NCI-H1105 treated with DMSO at 0.1 percent for 48 hours (cell line): ENCODE results near the gene TNS1.

Experiments used
- DNase-seq: peaks from one replicate; lab custom pipeline; 2025; lab: John Stamatoyannopoulos, UW

Gene TNS1

DNA sequence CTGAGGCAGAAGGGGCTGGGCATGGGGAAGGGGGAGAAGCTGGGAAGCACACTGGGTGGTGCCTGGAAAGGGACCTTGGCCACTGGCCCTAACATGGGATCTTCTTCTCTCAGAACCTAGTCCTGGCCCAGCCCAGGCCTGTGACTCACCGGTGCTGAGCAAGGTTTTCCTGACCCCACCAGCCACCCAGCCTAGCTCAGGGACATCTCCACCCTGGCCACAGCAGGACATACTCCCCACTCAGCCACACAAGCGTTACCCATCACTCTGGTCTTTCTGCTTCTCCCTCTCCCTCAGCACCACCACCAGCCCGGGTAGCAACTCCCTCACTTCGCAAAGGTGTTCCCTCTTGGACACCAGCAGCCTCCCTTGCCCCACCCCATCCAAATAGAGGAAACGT lies 22.8 kb downstream of the TNS1 start:
- no peak for DNase-seq

DNA sequence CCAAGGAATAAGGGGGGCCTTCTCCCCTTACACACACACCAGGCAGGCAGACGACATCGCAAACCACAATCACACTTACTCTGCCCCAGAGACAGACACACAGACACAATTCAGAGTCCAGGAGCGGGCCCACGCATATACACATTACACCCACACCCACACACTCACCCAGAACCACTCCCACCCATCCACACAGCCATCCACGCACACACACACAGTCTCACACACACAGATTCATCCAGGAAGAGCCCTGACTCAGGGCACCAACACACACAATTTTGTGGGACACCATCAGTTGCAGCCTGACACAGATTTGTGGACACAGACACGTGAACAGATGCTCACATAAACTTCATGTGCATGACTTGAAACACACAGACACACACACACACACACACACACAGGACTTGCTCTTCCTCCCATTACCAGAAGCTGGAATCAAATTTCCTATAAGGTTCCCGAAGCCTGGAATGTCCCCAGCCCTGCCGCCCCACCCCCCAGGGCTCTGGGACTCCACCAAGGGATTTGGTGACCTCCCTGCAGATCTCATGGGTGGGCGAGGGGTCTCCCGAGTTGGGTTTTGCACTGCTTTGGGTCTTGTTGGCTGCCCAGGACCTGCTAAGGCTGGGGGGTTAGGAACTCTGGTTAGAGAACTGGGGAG lies 23.5 kb downstream of the TNS1 start:
- DNase-seq, result no peak

DNA sequence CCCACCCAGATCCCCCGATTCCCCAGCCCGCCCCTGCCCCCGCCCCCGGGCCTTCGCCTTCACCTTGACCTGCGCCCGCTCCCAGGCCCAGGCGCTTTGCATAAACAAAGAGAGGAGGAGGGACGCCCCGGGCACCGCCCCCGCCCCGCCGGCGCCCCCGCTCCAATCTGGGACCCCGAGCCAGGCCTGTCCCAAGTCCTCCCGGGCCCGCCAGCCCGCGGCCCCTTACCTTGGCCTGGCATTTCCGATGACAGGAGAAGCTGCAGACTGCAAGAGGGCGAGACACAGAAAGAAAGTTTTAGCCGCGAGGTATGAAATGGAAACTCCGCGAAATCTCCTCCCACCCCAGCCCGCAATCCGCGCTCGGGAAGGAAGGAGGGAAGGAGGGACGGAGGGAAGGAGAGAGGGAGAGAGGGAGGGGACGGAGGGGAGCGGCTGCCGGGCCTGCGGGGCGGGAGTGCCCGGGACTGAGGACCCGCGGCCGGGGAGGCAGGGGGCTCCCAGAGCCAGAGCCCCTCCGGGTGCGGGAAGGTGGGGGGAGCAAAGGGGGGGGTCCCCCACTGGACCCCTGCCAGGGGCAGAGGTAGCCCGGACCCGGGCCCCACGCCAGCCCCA lies 24.2 kb downstream of the TNS1 start:
- DNase-seq, result no peak

DNA sequence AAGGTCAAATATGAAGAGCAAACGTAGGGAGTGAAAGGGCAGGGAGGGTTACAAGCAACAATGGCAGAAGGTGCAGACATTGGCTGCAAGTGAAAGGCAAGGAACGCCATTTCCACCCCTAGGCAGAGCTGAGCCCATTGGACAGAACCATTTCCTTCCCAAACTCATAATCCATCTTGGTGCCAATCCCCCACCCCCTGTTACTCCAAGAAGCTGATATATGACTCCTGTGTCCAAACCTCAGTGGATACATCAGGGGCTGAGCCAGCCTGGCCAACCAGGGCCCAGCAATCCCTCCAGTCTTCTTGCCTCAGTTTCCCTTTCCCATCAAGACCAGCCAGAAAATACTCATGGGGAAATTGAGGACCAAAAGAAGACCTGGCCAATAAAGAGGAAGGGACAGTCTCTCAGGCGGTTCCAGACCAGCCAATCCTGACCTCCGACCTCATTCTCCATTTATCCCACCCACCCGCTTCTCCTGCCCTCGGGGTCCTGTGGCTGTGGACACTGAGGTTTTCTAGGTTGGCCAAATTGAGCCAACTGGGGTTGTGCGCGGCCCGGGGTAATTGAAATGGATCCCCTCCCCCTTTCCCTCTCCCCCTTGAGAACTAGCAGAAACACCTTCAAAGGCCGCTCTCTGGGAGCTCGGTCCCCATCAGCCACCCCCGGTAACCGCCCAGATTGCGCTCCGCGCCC lies 24.8 kb downstream of the TNS1 start:
- DNase-seq, result no peak

DNA sequence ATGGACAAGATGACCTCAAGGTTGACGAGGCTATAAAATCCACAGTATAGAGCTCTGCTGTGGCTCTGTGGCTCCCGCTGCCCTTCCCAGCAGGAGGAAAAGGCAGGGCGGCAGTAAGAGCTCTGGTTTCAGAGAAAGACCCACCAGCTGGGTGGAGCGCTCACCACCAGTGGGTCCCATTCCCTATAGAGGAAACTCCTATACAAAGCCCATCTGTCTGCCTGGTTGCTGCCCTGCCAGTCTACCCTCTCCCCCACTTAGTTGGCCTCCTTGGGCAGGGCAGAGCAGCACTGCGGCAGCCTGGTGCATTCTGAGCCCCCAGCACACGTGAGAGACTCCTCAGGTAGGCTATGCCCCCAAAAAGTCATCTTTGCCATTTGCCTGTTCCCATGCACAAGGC lies 26.5 kb downstream of the TNS1 start:
- no peak for DNase-seq

DNA sequence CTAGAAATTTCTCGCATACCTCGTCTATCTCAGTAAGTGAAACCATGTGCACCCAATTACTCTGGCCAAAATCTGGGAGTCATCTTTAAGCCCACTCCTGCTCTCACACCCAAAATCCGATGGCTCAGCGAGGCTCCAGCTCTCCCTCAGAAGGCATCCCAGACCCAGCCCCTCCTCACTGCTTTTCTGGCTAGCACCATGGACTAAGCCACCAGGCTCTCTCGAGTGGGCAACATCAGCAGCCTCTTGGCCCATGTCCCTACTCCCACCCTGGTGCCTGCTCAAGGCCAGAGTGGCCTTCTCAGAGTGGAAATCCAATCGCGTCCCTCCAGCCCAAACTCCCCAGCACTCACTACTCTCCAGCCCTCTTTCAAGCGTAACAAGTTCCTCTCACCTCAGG lies 27.2 kb downstream of the TNS1 start:
- no peak for DNase-seq

DNA sequence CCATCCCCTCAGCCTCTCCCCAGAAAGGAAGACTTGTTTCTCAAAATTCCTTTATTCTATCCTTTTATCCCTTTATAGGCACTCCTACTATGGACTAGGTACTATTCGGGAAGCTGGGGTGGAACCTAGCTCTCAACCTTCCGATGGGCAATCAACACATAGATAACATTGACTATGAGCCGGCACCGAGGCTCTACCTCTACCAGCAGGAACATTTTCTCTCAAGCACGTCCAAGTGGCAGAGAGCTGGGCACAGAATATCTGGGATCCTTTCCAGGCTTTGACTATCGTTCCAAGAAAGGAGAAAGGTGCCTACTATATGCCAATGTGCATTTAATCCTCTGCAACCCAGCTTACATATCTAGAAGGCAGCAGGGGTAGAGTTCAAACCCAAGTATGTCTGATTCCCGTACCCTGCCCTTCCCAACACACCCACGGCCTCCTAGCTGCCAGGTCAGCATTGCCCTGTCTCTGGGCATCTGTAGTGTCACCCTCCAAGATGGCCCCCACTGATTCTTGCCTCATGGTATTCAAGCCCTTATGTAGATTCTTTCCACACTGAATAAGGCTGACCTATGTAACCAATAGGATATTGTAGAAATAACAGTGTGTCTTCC lies 28.3 kb downstream of the TNS1 start:
- DNase-seq, result no peak

DNA sequence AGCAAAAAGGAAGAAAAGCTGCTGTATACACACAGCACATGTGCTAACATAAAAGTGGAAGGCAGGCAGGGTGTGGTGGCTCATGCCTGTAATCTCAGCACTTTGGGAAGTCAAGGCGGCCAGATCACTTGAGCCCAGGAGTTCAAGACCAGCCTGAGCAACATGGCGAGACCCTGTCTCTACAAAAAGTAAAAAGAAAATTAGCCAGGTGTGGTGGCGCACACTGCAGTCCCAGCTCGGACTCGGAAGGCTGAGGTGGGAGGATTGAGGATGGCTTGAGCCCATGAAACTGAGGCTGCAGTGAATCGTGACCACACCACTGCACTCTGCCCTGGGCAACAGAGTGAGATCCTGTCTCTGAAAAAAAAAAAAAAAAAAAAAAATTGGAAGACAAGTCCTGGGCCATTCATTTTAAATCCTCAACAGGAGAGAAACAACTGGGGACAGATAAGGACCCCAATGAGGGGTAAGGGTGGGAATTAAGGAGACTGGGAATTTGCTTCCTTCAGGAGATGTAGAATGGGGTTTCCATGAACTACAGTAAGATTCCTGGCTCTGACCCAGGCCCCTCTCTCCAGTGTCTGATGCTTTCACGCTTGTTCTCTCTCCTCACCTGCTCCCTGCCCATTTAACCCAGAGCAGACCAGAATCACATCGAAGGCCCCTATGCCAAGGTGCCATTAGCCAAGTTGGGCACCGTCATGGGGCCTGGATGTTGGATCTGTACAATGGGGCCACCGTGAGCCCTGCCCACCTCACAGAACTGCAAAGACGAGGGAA lies 29.6 kb downstream of the TNS1 start:
- DNase-seq, result no peak

DNA sequence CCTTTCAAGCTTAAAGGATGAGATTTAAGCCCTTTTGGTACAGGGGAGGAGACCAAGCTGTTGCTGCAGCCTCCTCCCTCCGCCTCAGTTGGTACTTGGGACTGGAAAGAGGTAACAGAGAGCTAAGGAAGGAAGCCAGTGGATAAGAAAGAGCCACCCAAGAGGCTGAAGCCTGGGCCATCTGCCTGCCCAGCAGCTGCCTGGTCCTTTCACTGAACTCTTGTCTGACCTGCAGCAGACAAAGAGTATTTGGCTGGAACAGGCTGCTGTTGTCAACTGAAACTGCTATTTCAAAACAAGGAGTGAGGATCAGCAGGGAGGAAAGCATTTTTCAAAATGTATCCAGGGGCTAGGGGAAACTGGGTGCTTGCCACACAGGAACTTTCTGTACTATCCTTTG lies 30.3 kb downstream of the TNS1 start:
- DNase-seq, result no peak

DNA sequence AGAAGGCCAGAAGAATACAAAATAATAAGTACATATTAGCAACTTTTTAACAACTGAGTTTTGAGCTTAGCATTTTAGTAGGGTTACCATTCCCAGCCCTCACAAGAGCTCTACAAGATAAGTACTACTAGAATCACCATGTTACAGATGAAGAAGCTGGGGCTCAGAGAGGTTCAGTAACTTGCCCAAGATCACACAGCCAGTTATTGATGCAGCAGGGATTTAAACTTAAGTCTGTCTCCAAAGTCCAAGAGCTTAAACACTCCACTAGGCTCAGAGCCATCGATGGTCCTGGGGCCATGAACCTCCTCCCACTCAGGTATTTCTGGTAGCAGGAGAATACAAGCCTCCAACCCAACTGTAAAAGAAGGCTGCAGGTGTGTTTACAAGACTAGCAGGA lies 30.8 kb downstream of the TNS1 start:
- DNase-seq, result no peak

DNA sequence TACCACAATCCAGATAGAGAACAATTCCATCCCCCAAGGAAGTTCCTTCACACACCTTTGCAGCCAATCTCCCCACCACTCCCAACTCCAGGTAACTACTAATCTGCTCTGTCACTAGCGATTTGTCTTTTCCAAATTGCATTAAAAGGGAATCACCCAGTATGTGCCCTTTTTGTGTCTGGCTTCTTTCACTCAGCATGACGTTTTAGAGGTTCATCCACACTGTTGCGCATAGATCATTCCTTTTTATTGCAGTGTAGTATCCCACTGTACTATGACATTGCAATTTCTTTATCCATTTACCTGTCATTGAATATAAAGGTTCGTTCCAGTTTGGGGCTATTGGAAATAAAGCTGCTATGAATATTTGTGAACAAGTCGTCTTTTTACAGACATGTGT lies 31.6 kb downstream of the TNS1 start:
- DNase-seq, result no peak

DNA sequence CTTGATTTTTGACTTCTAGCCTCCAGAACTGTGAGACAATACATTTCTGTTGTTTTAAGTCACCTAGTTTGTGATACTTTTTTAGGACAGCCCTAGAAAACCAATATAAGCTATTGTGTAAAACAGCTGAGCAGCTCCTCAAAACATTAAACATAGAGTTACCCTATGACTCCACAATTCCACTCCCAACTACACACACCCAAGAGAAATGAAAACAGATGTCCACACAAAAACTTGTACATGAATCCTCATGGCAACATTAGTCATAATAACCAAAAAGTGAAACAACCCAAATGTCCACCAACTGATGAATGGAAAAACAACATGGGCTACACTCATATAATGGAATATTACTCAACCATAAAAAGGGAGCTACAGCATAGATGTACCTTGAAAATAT lies 32.6 kb downstream of the TNS1 start:
- no peak for DNase-seq

DNA sequence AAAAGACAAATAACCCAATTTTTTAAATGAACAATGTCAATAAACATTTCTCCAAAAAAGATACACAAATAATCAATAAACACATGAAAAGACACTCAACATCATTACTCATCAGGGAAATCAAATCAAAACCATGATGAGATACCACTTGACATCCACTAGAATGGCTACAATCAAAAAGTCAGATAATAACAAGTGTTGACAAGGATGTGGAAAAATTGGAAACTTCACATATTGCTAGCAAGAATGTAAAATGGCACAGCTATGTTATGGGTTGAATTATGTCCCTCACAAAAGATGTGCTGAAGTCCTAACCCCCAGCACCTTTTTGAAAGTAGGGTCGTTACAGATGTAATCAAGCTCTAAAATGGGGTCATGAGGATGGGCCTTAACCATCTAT lies 33.2 kb downstream of the TNS1 start:
- DNase-seq, result no peak

DNA sequence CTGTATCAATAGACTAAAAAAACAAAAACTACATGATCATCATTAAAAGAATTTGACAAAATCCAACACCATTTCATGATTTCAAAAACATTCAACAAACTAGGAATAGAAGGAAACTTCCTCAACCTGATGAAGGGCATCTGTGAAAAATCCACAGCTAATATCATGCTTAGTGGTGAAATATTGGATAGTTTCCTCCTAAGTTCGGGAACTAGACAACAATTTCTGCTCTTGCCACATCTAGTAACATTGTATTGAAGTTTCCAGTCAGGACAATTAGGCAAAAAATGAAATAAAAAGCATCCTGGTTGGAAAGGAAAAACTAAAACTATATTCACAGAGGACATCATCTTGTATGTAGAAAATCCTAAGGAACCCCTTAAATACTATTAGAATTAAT lies 34.8 kb downstream of the TNS1 start:
- DNase-seq, result no peak

DNA sequence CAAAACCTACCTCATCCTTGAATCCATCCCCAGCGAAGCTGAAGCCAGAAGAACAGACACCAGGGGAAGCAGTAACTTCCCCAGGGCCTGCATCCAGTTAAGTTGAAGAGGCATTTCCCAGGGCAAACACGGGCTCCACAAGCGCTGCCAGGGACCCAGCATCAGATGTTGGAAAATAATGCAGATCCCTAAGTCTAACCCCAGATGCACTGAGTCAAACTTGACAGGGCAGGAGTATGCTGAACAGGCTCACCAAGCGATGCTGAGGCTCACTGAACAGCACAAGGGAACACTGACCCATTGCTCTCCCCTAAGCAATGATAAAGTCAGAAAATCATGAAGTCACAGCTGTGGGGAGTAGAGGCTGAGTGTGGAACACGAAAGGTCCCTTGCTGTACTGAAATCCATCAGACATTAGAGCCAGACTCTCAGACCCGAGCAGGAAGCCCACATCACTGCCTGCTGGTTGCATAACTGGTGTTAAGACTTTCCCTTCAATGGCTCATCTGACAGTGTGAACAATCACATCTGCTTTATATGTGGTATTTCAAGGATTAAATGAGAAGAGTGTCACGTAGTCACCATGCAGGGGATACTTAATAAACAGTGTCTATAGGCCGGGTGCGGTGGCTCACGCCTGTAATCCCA lies 36.2 kb downstream of the TNS1 start:
- no peak for DNase-seq

DNA sequence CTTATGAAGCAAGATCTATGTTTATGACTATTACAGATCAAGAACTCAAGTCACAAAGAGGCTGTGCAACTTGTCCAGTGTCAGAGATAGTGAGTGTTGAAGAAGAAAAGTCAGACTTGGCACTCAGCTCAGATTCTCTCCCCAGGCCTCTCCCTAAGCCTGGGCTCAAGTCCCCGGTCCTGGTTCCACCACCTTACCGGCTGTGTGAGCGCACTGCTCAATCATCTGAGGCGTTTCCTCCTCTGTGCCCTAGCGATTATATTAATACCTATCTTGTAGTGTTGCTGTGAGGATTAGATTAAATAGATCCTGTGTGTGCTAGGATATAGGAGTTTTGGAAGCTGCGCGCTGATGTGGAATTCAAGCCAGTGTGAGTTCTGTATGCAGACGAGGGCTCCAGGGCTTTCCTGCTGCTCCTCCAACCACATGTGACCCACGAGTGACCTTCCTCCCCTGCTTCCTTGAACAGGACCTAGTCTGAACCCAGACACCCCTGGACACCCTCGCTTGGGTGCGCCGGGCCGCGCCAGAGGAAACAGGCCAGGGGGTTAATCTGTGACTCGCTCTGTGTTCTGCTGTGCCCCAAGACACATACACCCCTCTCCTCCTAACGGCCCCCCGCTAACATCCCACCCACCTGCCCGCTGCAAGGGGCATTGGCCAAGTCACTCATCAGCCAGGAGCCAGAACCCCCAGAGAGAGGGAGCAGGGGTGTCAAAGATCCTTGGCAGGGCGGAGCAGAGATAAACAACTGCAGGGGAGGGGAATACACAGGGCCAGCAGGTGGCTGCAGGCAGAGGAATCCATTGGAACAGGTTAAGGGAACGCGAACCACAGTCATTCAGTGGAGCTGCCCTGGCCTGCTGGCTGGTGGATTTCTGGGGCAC lies 38.3 kb downstream of the TNS1 start:
- DNase-seq, result no peak

DNA sequence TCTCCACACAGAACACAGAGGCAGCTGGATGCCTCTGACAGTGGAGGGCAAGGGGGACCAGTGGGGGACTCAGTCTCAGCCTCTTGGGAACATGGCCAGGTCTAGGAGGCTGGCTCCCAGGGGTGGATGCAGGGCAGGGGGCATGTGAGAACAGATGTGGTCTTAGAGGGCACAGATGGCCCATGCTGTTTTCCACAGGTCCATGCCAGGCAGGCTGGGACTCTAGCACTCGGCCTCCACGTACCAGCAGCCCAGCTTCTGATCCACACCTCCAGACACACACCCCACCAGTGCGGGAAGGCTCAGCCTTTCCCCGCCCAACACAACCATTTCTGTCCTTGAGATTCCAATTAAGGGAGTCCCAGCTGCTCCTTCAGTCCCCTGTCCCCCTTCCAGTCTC lies 42.4 kb downstream of the TNS1 start:
- no peak for DNase-seq

DNA sequence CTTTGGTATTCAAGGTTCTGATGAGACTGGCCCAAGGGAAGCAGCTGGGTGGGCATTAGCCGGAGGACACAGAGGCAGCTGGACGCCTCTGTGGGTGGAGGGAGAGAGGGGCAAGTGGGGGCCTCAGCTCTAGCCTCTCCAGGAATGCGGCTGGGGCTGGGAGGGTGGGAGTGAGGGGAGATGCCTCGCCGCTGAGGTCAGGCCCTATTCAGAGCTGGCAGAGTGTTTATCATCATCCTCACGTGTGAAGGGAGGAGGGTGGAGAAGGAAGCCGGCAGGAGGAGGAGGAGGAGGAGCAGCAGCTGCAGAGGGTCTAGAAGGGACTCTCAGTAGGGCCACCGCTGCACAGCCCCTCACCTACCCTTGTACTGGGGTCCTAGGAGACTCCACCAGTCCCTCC lies 43.1 kb downstream of the TNS1 start:
- no peak for DNase-seq

DNA sequence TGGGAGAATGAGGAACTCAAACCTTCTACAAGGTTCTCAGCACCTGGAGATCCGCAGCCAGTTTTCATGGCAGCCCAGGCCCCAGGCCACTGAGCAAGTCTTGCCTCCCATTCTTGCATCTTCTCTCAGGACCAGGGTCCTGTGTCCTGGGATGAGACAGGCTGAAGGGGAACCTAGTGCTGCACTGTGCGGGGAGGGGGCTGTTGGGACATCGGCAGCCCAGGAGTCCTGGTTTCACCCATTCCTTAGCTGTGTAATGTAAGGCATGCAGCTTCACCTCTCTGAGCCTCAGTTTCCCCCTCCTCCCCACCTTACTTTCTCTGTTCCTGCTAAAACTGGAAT lies 43.9 kb downstream of the TNS1 start:
- no peak for DNase-seq

DNA sequence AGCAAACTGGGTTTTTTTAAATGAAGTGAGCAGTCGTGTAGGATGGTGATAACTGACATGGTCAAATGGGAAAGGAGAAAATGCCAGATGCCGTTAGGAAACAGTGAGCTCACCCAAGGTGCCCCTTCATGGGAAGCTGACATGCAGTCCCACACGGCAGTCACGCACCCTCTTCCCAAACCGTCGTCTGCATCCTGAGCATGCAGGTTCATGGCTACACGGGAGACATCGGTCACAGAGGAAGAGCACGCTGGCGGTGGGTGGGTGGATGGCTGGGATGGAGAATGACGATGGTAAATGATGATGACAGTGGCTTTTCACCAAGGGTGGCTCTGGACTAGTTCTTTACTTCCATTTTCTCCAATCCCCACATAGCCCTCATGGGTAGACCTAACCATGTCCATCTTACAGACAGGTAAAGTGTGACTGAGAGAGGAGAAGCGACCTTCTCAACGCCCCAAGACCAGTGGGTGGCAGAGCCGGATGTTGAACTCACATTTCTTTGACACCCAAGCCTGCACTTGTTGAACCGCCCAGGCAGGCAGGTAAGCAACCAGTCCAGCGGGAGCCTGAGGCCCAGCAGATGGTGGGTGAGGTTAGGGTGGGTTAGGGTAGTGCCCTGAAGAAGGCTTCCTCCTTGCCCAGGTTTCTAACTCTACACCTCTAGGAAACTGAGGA lies 44.5 kb downstream of the TNS1 start:
- DNase-seq, result no peak
